ENCODE results near the gene XAGE5. TPM values are rescaled to one million over a fixed set of nuclear protein-coding genes. Genes with fewer than 3 reads are reported as not detected.

XAGE5 gene
- total and polyA plus RNA-seq, 2 of the 13 experiments (the other 11 are each of a cell fraction or from before 2014, with no cell fraction given), result not detected

- Histone ChIP-seq H3K9me3 (ENCODE audit: low read length) (no peaks in the 10 kb centered on the region), H3K4me1 (ENCODE audit: insufficient read depth, low read length) (no peaks in the 10 kb centered on the region), H3K4me2 (ENCODE audit: low read depth, low read length) (no peak overlapping the region), H3K4me3 (replicated peaks in 1 of 3; ENCODE audit: insufficient read depth in 1 of 3, low read depth in 2 of 3, low read length in 3 of 3) (no peak overlapping the region), H3K36me3 (replicated peaks in 1 of 2; ENCODE audit: control insufficient read depth in 1 of 2, insufficient read depth in 2 of 2, low read length in 2 of 2) (no peaks in the 10 kb centered on the region), H3K9ac (ENCODE audit: insufficient read depth, low read depth, low read length) (no peak overlapping the region), H4K20me1 (ENCODE audit: insufficient read depth, low read length) (no peaks in the 10 kb centered on the region), H2AFZ (ENCODE audit: low read length) (no peak overlapping the region), H3K27me3 (ENCODE audit: control insufficient read depth in 1 of 2, insufficient read depth in 2 of 2, low read length in 2 of 2) (no peaks in the 10 kb centered on the region), H3K79me2 (ENCODE audit: insufficient read depth, low read length) (no peaks in the 10 kb centered on the region), H3K27ac (ENCODE audit: extremely low read length, insufficient read depth, low read length) (no peak overlapping the region)
- POLR2A ChIA-PET, result no interaction called here
- WGBS (ENCODE audit: low lambda C conversion rate), result 0% methylated on average over 3 of the region's 4 CpGs
- no peak for ATAC-seq
- CTCF ChIA-PET (ENCODE audit: low intra/inter-chr PET ratio, low total read pairs), result no interaction called here
- intact Hi-C loops (cut with micrococcal nuclease; ENCODE audit: unreplicated experiment) (no loop called here), in situ Hi-C loops (cut with HindIII; ENCODE audit: extremely low pct_ligation_motif_present, low pct_unique_long_range_greater_than_20kb) (no loop called here)
- no TSS peak for BruUV-seq (replicated peaks)
- no peak for FAIRE-seq
- TF ChIP-seq ZBTB4 (CRISPR knock-in tag; IDR thresholded peaks at IDR 0.05; ENCODE audit: borderline replicate concordance) (no peak), MAFK (conservative IDR thresholded peaks at IDR 0.05 in 1 of 2, IDR thresholded peaks at IDR 0.05 in 1 of 2; ENCODE audit: low read length in 2 of 2) (peak; percentile 8 to 72; a peak in 2 of 4 replicates), FOXA3 (CRISPR knock-in tag; IDR thresholded peaks at IDR 0.05) (no peak), MAFF (IDR thresholded peaks at IDR 0.05; ENCODE audit: low read depth, low read length) (peak; percentile 42)
- no peak for DNase-seq (ENCODE audit: low spot score)
These were observed 8.7 kb downstream of the XAGE5 start for GRCh38 chrX:52819788-52820187.

DNA sequence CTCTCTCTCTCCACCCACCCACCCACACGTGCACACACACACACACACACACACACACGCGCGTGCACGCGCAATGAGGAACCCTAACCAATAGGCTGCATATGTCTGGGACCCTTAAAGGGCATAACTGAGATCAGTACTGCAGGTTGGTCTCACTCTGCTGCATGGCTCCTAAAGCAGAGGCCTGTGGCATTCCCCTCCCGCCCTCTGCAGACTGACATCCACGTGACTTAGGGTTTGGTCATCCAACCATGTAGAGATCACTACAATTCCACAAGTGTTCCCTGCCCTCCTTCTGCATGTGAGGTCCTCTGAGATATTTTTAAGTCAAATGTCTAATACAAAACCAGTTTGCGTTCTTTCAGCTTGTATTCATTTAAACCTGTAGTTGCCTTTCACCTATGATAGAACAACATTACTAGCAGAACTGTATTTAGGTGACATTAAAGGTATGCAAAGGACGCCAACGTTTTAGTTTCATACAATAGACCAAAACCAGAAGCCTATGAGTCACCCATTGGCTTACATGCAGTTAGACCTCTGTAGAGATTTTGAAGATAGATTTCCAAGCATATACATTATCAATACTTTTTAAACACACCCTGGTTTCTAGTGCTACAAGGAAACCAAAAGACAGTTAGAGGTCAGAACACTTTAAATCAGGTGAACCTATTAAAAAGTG lies 10.1 kb downstream of the XAGE5 start:
- H3K36me3 ChIP-seq (replicated peaks in 1 of 2; ENCODE audit: control insufficient read depth in 1 of 2, insufficient read depth in 2 of 2, low read length in 2 of 2), result no peaks in the 10 kb centered on the region
- in situ Hi-C loops (cut with HindIII; ENCODE audit: extremely low pct_ligation_motif_present, low pct_unique_long_range_greater_than_20kb), result no loop called here
- intact Hi-C loops (cut with micrococcal nuclease; ENCODE audit: unreplicated experiment), result no loop called here
- no peaks in the 10 kb centered on the region for H3K4me1 ChIP-seq (ENCODE audit: insufficient read depth, low read length)
- no peak overlapping the region for H2AFZ ChIP-seq (ENCODE audit: low read length)
- H3K4me2 ChIP-seq (ENCODE audit: low read depth, low read length), result no peak overlapping the region
- no peaks in the 10 kb centered on the region for H3K27me3 ChIP-seq (ENCODE audit: control insufficient read depth in 1 of 2, insufficient read depth in 2 of 2, low read length in 2 of 2)
- no peaks in the 10 kb centered on the region for H3K79me2 ChIP-seq (ENCODE audit: insufficient read depth, low read length)
- DNase-seq (ENCODE audit: low spot score) (no peak), ATAC-seq (no peak), FAIRE-seq (no peak)
- no TSS peak for BruUV-seq (replicated peaks)
- no peak overlapping the region for H3K27ac ChIP-seq (ENCODE audit: extremely low read length, insufficient read depth, low read length)
- CTCF ChIA-PET (ENCODE audit: low intra/inter-chr PET ratio, low total read pairs), result no interaction called here
- H3K9me3 ChIP-seq (ENCODE audit: low read length), result no peaks in the 10 kb centered on the region
- H4K20me1 ChIP-seq (ENCODE audit: insufficient read depth, low read length), result no peaks in the 10 kb centered on the region
- no peak overlapping the region for H3K9ac ChIP-seq (ENCODE audit: insufficient read depth, low read depth, low read length)
- no peak overlapping the region for H3K4me3 ChIP-seq (replicated peaks in 1 of 3; ENCODE audit: insufficient read depth in 1 of 3, low read depth in 2 of 3, low read length in 3 of 3)
- 46% methylated on average over 11 of the region's 11 CpGs for WGBS (ENCODE audit: low lambda C conversion rate)
- POLR2A ChIA-PET, result no interaction called here
- TF ChIP-seq RCOR2 (CRISPR knock-in tag; IDR thresholded peaks at IDR 0.05), result no peak
- TF ChIP-seq ZNF770 (CRISPR knock-in tag; IDR thresholded peaks at IDR 0.05), result no peak
- no peak for TF ChIP-seq ZNF282 (IDR thresholded peaks at IDR 0.05; ENCODE audit: partially characterized antibody)
- TF ChIP-seq, protein P1, sequence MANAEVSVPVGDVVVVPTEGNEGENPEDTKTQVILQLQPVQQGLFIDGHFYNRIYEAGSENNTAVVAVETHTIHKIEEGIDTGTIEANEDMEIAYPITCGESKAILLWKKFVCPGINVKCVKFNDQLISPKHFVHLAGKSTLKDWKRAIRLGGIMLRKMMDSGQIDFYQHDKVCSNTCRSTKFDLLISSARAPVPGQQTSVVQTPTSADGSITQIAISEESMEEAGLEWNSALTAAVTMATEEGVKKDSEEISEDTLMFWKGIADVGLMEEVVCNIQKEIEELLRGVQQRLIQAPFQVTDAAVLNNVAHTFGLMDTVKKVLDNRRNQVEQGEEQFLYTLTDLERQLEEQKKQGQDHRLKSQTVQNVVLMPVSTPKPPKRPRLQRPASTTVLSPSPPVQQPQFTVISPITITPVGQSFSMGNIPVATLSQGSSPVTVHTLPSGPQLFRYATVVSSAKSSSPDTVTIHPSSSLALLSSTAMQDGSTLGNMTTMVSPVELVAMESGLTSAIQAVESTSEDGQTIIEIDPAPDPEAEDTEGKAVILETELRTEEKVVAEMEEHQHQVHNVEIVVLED (CRISPR knock-in tag; IDR thresholded peaks at IDR 0.05; ENCODE audit: borderline replicate concordance), result no peak
- no peak for TF ChIP-seq PHF5A (CRISPR knock-in tag; IDR thresholded peaks at IDR 0.05; ENCODE audit: low read depth, unreplicated experiment)
- no peak for TF ChIP-seq FOXM1 (CRISPR knock-in tag; IDR thresholded peaks at IDR 0.05)
- no peak for TF ChIP-seq ZNF556 (CRISPR knock-in tag; IDR thresholded peaks at IDR 0.05; ENCODE audit: borderline replicate concordance)

Measured in HepG2 (cell line).